Suppressor macrophage treated with lipopolysaccharide for 4 hours (primary cell): ENCODE results near the gene PRIM1.
"Not testable (repeated sequence)": the region's sequence is repeated elsewhere in the genome, so short reads cannot be mapped to it uniquely, and the experiment has no call there.

ENCODE experiments used
- DNase-seq: peaks from one replicate; pipeline ENCODE4 v3.0.0-alpha.2; 2020

Gene PRIM1

GRCh38 chr12:56759263-56759908 is 7.3 kb upstream of the PRIM1 start:
- no peak for DNase-seq

- DNase-seq, result peak; percentile 20
Observed at GRCh38 chr12:56758728-56759262, 6.7 kb upstream of the PRIM1 start.

DNA sequence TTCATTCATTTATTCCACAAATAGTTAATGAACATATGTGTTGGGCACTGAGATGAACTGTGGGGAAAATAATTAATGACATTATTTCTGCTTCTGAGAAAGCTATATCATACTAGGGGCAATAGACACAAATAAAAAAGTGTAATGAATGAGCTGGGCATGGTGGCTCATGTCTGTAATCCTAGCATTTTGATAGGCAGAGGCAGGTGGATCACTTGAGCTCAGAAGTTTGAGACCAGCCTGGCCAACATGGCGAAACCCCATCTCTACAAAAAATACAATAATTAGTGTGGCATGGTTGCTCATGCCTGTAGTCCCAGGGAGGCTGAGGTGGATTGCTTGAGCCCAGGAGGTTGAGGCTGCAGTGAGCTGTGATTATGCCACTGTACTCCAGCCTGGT is 5.8 kb upstream of the PRIM1 start:
- DNase-seq, result not testable (repeated sequence)

DNA sequence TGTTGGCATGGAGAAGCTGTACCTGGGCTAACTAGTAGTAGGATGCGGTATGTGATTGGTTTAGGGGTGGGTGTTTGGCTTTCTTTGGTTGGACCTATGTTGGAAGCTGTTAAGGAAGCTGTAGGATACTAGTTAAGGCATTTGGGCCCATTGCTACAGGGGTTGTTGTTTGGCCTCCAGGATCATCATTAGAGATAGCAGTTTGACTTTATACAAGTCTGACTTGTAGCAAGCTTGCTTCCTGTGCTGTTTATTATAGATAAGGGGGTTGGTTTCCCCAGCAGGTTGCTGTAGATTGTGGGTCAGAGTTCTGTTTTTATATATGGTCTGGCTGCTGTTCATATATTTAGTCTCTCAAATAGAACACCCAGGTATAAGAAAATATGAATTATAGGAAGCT is 1.4 kb upstream of the PRIM1 start:
- DNase-seq, result no peak

- peak; percentile 56 for DNase-seq
Observed at GRCh38 chr12:56750596-56750995, 1.5 kb downstream of the PRIM1 start.

DNA sequence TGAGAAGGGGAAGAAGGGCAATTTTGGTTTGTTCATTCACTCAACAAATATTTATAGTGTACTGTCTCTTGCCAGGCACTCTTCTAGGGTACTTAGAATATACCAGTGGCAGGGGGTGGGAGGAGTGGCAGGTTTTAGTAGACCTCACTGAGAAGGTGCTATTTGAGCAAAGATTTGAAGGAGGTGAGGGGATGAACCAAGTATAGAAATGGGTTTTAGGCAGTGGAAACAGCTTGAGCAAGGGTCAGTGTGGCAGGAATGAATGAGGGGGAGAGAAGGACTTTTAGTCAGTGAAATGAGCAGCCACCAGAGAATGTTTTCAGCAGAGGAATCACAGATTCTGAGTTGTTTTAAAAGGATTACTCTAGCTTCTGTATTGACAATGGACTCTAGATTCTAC is 2.3 kb downstream of the PRIM1 start:
- DNase-seq, result no peak

DNA sequence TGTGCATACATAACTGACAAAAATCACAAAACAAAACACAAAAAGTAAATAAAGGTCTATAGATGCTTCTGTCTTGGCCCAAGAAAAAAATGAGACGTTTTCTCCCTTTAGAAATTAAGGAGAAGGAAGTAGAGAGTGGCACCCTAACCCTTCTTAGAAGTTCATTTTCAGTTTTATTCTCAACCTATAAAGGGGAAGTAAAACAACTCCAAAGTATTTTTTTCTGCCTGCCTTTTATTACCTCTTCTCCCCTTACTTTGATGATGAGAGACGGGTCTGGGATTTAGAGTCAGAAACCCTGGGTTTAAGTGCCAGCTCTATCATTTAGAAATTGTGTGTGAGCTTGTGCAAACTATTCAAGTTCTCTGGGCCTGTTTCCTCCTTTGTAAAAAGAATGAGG is 2.8 kb downstream of the PRIM1 start:
- peak; percentile 69 for DNase-seq

DNA sequence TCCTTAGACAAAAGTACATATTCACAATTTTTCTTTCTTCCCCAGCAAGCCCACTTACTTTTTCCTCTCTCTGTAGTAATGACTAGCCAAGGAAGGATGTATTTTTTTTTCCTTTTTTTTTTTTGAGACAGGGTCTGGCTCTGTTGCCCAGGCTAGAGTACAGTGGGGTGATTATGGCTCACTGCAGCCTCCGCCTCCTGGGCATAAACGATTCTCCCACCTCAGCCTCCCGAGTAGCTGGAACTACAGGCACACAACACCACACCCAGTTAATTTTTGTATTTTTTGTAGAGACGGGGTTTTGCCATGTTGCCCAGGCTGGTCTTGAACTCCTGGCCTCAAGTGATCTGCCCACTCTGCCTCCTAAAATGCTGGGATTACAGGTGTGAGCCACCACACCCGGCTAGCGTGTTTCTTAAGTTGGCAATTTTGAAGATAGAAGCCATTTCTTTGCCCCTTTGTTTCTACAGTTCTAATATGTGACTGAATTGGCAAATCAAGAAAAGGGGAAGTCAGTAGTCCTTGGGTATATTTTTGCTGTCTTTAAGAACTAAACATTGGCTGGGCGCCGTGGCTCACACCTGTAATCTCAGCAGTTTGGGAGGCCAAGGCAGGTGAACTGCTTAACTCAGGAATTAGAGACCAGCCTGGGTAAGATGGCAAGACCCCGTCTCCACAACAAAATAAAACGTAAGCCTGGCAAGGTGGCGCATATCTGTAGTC is 23.8 kb downstream of the PRIM1 start:
- DNase-seq, result no peak

DNA sequence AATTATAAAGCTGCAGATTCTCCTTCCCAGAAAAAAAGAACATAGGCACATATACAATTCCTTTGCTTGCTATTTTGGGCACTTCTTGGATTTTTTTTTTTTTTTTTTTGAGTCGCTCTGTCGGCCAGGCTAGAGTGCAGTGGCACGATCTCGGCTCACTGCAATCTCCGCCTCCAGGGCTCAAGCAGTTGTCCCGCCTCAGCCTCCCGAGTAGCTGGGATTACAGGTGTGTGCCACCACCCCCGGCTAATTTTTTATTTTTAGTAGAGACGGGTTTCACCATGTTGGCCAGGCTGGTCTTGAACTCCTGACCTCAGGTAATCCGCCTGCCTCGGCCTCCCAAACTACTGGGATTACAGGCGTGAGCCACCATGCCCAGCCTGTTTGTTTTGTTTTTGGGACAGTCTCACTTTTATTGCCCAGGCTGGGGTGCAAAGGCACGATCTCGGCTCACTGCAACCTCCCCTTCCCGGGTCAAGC is 25.9 kb downstream of the PRIM1 start:
- not testable (repeated sequence) for DNase-seq

- no peak for DNase-seq
Observed at GRCh38 chr12:56725723-56726102, 26.4 kb downstream of the PRIM1 start.

GRCh38 chr12:56724972-56725722 is 27.0 kb downstream of the PRIM1 start, which contains the start of gene NACA:
TSS of gene NACA (minus strand) at chr12:56725299. CDS start at chr12:56724521, 778 bp downstream.
- DNase-seq, result peak; percentile 99

GRCh38 chr12:56724701-56724971 is 27.5 kb downstream of the PRIM1 start:
- no peak for DNase-seq

- peak; percentile 72 for DNase-seq
Observed at GRCh38 chr12:56723889-56724700, 28.0 kb downstream of the PRIM1 start.

DNA sequence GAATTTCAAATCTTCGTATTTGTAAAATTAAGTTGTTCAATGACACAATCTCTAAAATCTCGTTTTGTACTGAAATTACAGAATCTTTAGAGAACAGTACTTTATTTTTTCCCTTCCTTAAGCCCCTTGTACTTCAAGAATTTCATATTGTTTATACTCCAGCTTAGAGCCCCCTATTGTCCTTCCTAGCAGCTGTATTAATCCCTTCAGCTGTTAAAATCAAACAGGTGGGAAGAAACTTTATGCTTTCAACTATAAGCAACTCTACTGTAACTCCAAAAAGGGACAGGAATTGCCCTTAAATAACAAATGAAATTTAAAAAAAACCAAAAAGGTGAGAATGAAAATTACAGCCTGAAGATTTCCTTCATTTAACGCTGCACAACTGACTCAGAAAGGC is 28.8 kb downstream of the PRIM1 start:
- DNase-seq, result no peak

- no peak for DNase-seq
Observed at GRCh38 chr12:56722832-56723231, 29.3 kb downstream of the PRIM1 start.

DNA sequence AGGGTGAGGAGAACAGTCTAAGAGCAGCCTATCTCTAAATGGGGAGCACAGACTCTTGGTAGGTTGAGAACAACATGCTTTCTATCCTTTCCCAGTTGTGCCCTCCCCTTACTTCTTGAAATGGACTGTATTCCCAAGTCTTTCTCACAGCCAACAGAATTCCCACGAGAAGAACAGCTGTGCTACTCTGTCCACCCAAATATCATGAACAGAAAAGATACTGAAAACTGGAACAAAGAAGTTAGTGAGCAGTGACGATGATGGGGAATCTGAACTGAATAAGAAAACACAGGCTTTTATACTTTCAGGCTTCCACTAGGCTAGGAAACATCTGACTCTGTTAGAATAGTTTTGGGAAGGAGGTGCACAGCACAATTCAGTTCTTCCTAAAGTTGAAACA is 30.4 kb downstream of the PRIM1 start:
- no peak for DNase-seq

- no peak for DNase-seq
Observed at GRCh38 chr12:56721216-56721615, 30.9 kb downstream of the PRIM1 start.

- DNase-seq, result peak; percentile 55
Observed at GRCh38 chr12:56720731-56721151, 31.4 kb downstream of the PRIM1 start.

DNA sequence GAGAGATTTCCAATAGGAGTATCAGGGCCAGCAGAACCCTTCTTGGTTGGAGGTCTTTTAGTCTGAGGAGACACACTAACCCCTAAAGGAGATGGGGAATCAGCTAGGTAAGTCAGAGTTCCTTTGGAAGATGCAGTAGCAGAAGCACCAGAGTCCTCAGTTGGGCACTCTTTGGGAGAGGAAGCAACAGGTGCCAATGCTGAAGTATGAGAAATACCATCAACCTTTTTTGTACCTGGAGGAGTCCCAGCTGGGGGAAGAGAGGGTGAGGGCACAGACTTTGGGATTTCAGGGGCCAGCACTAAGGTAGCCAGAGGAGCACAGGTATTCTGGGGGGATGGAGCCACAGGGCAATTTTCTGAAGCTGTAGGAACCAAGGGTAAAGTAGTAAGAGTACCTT is 33.1 kb downstream of the PRIM1 start:
- no peak for DNase-seq

DNA sequence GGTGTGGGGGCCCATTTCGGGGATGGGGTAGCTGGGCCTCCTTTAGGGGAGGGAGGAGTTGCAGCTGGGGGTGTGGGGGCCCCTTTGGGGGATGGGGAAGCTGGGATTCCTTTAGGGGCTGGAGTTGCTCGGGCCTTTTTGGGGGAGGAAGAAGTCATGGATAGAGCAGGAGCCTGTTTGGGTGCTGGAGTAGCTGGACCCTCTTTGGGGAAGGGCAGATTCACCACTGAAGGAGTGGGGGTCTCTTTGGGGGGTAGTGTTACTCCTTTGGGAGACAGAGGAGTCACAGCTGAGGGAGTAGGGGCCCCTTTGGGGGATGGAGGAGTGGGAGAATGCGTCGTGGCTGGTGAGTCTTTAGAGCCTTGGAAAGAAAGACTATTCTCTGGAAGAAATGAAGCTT is 33.5 kb downstream of the PRIM1 start:
- DNase-seq, result no peak

- no peak for DNase-seq
Observed at GRCh38 chr12:56718149-56718548, 34.0 kb downstream of the PRIM1 start.

GRCh38 chr12:56716933-56717880 is 34.9 kb downstream of the PRIM1 start:
- DNase-seq, result no peak
